ENCODE results near the gene PDZD11.
A peak's percentile ranks its signal among the peaks of the same experiment; 100 is the strongest.
"Not testable (repeated sequence)": the region's sequence is repeated elsewhere in the genome, so short reads cannot be mapped to it uniquely, and the experiment has no call there.

Gene PDZD11, protein sequence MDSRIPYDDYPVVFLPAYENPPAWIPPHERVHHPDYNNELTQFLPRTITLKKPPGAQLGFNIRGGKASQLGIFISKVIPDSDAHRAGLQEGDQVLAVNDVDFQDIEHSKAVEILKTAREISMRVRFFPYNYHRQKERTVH

DNA sequence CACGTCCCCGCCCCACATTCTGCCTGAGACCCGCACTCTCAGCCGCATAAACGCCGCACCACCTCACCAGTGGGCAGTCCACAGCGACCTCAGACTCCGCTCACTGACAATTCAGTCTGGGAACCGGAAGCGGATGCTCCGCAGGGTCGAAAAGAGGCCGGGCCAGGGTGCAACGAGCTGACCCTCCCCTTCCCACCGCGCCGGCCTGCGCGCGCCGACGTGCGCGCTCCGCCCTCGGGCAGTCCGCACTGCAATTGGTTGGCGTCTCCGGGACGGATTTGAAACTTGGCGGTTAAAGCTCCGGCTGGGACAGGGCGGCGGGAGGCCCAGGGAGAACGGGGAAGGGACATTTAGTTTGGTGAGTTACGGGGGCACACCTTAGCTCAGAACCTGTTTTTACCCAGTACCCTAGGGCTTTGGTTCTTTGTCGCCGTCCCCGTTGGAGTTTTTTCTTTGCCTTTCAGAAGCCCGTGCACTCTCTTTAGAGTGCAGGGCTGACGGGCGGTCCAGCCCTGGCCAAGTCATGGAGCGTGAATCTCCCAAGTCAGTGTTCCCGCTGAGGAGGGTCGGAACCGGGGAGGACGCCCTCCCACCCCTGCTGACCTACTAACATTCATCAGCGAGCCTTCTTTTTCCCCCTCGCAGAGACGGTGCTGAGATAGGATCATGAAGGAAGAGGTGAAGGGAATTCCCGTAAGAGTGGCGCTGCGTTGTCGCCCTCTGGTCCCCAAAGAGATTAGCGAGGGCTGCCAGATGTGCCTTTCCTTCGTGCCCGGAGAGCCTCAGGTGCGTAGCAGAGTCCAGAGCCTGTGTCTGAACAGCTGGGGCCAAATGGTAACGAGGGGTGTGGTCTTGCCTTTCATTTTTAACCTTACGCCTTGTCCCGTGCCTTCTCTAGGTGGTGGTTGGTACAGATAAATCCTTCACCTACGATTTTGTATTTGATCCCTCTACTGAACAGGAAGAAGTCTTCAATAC is at the start of gene PDZD11, which contains the start of gene KIF4A:
Gene PDZD11, minus strand, starts transcription at position 135 of the 978 bp plus-strand sequence. CDS start 586 bp downstream, outside the sequence.
Gene KIF4A, plus strand, starts transcription at position 312 of the 978 bp plus-strand sequence. Its CDS starts 355 bp downstream, at position 667.
- DNase-seq: peak; percentile 74

DNA sequence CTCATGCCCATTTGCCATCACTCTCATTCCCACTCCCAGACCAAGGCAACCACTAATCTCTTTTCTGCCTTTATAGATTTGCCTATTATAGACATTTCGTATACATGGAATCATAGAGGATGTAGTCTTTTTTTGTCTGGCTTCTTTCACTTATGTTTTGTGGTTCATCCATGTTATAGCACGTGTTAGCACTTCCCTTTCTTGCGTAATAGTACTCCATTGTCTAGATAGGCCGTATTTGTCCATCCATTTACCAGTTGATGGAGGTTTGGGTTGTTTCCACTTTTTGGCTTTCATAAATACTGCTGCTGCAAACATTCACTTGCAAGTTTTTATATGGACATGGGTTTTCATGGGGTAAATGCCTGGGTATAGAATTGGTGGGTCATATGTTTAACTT is 48.6 kb upstream of the PDZD11 start:
- DNase-seq: no peak

DNA sequence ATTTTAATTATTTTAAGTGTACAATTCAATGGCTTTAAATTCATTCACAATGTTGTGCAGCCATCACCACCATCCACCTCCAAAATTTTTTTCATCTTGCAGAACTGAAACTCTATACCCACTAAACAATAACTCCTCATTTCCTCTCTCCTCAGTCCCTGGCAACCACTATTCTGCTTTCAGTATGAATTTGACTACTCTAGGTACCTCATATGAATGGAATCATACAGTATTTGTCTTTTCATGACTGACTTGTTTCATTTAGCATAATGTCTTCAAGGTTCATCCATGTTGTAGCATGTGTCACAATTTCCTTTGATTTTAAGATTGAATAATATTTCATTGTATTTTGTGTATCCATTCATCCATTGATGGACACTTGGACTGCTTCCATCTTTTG is 47.0 kb upstream of the PDZD11 start:
- no peak for DNase-seq

DNA sequence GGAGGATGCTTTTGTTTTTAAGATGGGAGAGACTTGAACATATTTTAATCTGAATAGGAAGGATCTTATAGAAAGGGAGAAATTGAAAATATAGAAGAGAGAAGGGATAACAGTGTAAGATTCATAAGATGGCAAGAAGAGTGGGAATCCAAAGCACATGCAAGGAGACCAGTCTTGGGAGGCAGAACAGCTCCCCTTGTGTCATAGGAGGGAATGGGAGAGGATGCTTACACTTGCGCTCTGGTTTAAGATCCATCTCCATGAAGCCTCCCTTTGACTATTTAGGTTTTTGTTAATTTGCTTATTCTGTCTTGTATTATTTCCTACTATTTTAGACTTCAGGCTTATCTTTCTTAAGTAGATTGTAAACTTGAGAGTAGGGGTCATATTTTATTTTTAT is 42.9 kb upstream of the PDZD11 start:
- no peak for DNase-seq

DNA sequence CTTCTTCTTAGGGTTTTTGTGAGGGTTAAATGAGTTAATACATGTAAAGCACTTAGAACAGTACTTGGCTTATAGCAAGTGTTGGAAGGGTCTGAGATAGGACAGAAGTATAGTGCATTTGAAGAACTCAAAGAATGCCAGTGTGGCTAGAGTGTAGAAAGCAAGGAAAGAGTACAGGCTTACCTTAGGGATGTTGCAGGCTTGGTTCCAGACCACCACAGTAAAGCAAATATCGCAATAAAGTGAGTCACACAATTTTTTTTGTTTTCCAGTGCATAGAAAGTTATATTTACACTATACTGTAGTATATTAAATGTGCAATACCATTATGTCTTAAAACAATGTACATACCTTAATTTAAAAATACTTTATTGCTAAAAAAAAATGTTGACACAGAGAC is 41.4 kb upstream of the PDZD11 start:
- DNase-seq: no peak

DNA sequence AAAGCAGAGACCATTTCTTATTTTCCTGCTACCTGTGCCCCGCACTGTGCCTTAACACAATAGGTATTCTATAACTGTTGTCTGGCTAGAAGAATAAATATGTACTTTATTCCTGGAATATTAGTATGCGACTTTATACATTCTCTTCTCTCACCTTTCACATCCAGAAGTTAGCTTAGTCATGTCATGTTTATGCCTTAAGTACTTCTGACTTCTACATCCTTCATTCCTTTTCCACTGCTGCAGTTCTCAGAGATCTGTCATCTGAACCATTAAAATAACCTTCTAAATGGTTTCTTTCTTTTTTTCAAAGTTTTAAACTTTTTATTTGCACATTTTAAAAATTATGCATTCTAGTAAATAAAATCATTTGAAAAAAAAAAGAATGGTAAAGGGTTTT is 34.6 kb upstream of the PDZD11 start:
- DNase-seq: no peak

DNA sequence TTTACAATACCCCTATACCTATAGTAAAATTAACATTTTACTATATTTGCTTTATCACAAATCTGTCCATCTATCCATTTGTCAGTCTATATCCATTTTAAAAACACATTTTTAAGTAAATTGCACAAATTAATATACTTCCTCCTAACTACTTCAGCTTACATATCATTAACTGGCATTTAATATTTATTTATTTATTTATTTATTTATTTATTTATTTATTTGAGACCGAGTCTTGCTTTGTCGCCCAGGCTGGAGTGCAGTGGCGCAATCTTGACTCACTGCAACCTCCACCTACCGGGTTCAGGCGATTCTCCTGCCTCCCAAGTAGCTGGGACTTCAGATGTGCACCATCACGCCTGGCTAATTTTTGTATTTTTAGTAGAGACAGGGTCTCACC is 33.9 kb upstream of the PDZD11 start:
- not testable (repeated sequence) for DNase-seq

DNA sequence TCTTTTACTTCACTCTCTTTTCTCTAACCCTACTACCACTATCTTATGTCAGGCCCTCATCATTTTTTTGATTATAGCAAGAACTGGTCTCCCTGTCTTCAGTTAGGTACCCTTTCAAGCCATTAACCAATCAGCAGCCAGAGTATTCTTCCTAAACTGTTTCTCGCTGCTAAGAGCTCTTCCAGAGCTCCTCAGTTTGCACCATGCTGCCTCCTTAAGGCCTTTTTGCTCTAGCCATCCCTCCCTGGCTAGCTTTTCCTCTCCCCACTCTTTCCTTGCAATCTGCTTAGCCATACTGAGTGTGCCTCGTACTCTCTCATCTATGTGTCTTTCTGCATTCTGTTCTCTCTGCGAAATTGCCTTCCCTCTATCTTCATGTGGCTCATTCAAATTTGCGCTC is 33.1 kb upstream of the PDZD11 start:
- DNase-seq: no peak

DNA sequence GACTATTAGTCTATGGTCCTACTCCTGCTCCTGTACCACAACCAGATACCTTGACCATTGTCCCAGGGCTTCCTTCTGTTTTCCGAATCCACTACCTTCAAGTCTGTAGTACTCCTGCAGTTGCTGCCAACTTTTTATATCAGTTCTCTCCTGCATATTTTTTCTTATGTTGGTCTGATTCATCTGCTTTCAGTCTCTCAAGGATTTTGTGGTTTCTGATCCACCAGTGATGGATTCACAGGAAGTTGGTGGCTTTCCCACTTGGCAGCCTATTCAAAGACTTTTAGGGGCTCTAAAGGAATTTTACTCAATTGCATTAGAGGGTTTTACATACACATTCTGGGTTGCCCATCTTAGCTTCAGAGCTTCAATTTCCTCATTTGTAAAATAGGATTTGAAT is 23.8 kb upstream of the PDZD11 start:
- no peak for DNase-seq

DNA sequence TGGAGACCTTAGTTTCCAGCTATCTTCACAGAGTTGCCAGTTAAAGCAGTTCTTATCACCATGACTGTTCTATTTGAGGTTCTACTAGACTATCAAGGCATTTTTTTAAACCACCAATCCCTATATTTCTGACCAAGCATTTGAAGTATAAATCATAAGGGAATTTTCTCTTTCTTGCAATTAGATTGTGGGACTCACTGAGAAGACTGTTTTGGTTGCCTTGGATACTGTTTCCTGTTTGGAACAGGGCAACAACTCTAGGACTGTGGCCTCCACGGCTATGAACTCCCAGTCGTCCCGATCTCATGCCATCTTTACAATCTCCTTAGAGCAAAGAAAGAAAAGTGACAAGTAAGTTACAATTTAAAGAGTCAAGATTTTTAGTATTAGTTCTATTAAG is 12.0 kb upstream of the PDZD11 start:
- DNase-seq: no peak

DNA sequence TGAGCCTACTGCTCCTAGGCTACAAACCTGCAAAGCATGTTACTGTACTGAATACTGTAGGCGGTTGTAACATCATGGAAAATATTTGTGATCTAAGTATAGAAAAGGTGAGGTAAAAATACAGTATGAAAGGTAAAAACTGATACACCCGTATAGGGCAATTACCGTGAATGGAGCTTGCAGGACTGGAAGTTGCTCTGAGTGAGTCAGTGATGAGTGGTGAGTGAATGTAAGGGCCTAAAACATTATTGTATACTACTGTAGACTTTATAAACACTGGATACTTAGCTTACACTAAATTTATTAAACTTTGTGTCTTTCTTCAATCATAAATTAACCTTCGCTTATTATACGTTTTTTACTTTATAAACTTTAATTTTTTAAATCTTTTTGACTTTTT is 3.9 kb upstream of the PDZD11 start:
- DNase-seq: no peak

DNA sequence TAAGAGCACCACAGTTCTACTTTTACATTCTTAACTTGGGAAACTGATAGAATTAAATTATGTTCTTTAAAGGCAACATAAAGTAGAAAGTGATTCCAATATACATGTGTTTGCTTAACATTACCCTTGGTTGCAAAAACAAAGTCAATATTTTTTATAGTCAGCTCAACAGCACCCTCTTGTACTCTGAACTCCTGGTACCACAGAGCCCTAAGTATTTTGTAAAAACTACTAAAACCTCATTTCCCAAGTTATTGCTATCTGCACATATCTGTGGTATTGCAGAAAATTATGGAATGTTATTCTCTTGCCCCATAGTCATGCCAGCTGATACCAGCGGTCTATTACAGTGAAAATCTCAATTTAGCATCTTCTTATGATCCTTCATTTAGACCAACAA is 3.1 kb upstream of the PDZD11 start:
- DNase-seq: no peak

DNA sequence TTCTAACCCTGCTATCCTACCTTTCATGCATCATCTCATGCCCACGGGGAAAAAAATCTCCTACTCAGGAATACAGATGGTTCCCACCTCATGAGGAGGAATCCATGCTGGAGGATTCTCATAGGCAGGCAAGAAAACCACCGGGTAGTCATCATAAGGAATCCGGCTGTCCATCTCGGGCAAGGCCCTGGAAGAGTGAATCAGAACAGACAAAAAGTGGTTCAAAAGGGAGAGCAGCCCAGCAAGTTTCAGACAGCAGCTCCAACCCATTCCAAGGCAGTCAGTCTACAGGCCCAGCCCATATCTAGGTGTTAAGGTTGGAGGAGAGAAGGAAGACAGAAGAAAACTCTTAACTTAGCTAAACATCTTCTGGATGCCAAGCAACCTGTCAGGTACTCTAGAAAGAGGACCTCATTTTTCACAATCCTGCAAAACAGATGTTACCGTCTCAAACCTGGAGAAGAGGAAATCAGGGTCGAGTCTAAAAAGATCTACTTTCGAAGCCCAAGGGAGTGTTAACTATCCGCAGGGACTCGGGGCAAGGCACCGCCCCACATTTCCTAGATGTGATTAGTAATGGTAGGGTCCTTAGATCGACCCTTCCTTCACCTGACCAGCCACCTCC is 447 bp downstream of the PDZD11 start:
- DNase-seq: no peak

DNA sequence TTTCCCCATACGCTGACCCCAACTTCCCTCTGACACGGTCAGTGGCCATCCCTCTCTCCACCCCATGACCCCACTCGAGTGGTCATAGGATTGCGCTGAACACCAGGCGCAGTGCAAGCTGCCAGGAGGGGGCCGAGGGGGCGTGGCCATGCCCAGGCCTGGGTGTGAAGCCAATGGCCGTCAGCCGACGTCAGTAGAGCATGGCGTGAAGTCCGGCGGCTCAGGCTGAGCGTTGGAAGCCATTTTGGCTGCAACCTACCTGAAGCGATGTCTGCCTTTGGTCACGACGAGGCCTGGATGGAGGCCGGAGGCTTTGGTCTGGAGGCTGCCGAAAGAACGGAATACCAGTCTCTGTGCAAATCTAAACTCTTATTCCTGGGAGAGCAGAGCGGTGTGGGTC is 7.8 kb downstream of the PDZD11 start, which contains the start of gene RAB41:
Gene RAB41, plus strand, starts transcription at position 222 of the 400 bp plus-strand sequence. Its CDS starts 46 bp downstream, at position 268.
- no peak for DNase-seq

DNA sequence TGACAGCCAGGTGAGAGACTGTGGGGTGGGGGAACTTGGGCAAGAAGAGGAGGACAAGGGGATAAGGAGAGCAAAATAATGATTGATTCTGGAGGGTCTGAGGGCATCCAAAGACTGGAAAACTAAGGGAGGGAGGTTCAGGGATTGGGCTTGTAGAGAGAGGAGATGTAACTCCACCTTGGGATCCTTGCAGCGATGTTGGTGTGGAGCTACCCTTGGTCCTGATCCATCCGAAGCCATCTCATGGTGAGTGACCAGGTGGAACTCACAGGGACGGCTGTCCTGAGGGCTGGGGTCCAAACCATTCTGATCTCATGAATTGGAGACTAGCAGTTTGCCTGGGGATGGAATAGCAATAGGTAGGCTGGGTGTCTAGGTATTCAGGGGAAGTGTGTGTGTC is 9.2 kb downstream of the PDZD11 start:
- DNase-seq: no peak

DNA sequence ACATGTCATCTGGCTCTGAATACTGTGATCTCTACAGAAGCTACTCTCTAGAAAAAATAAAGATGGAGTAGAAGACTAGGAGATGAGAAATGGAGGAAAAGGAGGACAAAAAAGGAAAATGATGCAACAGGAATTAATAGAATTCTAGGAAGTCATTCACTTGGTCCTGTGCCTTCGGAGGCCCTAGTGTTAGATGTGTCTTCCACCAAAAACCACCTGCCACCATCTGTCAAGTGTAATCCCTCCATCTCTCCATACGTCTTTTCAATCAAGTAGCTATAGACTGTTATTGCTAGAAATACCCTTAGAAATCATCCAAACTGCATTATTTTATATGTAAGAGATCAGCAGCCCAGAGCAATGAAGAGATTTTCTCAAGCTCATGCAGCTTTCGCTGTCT is 10.6 kb downstream of the PDZD11 start:
- no peak for DNase-seq

DNA sequence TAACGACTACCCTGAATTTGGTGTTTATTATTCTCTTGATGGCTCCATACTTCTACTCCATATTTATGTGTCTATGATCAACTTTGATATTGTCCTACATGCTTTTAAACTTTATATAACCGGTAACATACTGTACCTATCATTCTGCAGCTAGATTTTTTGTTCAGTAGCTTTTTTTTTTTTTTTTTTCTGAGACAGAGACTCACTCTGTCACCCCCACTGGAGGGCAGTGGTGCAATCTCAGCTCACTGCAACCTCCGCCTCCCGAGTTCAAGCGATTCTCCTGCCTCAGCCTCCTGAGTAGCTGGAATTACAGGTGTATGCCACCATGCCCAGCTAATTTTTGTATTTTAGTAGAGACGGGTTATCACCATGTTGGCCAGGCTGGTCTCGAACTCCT is 15.7 kb downstream of the PDZD11 start:
- not testable (repeated sequence) for DNase-seq

DNA sequence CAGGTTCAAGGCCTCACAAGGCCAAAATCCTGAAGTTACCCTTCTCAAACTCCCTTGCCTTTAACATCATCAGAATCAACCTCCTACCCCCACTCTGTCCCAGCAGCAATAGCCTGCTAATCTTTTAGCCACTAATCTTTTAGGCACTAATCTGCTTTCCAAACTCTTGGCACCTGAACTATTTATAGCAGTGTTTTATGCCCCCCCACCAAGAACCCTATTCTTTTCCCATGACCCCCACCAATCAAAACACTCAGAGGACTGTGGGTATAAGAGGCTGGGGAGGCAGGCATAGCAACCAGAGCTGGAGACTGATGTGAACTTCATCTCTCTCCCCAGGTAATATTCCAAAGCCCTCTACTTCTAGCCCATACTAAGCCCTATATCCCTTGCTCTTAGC is 21.7 kb downstream of the PDZD11 start, which contains the start of gene ARR3:
Gene ARR3, plus strand, starts transcription at position 301 of the 400 bp plus-strand sequence. CDS start 1,052 bp downstream, outside the sequence.
- DNase-seq: no peak

DNA sequence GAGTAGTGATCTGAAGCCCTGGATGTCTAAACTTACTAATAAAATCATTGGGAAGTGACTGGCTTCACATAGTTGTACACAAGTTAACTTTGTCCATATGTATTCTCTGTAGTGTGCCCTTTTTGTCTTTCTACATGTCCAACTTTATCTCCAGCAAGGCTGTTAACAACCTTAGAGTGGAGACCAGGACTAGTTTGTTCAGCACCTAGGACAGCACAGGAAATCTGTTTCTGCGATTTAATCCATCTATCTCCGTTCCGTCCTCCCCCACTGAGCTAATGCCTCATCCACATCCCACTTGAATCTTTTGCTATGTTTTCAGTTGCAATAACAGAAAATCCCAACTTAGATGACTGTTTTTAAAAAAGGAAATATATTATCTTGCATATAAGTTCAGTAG is 24.9 kb downstream of the PDZD11 start:
- no peak for DNase-seq

DNA sequence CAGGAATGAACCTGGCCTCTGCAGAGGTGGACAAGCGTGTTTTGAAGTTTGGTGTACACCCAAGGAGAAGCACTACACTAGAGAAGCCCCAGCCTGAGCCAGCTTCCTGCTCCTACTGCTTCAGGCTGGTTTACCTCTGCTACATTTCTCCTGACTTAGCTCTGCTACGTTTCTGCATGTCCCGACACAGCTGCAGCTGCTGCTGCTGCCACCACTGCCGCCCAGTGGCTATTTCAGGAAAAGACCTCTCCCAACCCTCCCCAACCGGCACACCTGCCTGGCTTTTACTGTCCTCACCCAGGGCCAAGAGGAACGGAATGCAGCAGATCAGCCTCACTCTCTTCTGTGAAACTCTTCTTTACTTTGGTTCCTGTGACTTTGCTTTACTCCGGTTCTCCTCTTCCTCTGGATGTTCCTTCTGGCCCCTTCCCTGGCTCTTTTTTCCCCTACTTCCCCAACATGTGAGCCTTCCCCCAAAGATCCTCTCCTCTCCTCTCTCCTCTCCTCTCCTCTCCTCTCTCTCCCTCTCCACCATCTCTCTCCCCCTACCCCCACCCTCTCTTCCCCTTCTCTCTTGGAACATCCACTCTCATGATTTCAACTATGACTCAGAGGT is 26.7 kb downstream of the PDZD11 start:
- DNase-seq: no peak

DNA sequence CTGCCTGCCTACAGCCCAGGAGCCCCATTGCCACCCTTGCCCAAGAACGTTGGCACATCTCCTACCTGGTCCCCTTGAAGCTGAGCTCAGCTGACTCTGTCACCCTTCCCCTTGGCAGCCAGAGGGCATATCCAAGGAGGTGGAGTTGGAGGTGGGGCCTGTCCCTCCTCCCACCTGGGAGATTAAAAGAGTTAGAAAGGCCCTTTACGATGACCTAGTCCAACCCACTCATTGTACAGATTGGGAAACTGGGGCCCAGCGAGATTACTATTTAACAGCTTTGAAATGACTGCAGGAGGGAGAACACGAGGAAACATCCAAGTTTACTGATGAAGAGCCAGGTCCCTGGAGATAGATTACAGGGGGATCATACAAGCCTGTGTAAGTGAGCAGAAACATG is 29.6 kb downstream of the PDZD11 start, which contains the start of gene P2RY4:
Gene P2RY4, minus strand, starts transcription at position 101 of the 400 bp plus-strand sequence. CDS start 580 bp downstream, outside the sequence.
- no peak for DNase-seq

DNA sequence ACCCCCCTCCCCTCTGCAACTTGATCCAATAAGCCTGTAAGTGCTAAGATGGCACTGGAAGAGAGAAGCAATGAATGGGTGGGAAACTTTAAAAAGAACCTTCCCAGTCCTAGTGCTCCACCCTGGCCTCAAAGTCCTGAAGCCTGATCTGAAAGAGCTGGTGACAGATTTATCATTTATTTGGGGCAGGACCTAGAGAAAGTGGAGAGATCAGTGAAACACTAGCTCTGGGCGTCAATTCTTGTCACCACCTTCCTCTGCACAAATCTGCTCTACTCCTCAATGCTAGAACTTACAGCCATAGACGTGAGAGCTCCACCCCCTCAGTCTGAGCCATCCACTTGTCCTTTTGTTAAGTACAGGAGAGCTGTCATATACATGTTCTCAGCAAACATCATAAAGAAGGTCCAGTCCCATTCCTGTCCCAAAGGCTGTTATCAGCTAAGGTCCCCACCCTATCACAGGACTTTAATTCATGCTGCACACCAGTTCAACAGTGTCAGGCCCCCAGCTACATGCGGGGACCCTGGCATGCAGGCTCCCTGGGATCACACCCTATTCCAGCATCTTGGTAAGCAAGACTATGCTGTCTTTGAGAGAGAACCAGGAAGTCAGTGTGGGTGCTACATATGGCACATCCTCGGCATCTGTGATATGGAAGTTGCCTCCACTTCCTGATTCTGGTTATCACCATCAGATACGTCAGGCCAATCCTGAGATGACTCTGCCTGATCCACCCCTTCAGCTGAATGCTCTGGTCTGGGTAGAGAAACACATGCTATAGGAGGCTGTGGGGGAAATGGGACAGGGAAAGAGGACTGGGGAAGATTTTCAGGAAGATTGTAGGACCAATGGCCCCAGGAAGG is 32.1 kb downstream of the PDZD11 start:
- no peak for DNase-seq

All from activated T-cell treated with anti-CD3 and anti-CD28 coated beads, Interleukin-2, amount 50 U/mL, for 1 hour (primary cell).